HepG2 (cell line): ENCODE data around the gene NUP155. TPM values are rescaled to one million over a fixed set of nuclear protein-coding genes. Genes with fewer than 3 reads are reported as not detected.

Experiments
- ATAD3A ChIP-seq: sonication (generic); formaldehyde crosslinking; IDR thresholded peaks from 2 replicates; pipeline ENCODE4 v1.4.0; 2020; ENCODE audit warnings: missing genetic modification reagents
- MED8 ChIP-seq: sonication (generic); formaldehyde crosslinking; IDR thresholded peaks from 2 replicates; pipeline ENCODE4 v1.8.1; 2023; ENCODE audit warnings: mild to moderate bottlenecking, missing genetic modification reagents; ENCODE audit not compliant: insufficient replicate concordance
- RCOR2 ChIP-seq: IDR thresholded peaks from 2 replicates; pipeline ENCODE4 v1.6.1; 2016; ENCODE audit warnings: missing biosample characterization, missing genetic modification reagents
- STAG1 ChIP-seq: sonication (generic); formaldehyde crosslinking; IDR thresholded peaks from 2 replicates; pipeline ENCODE4 v1.4.0; 2020; ENCODE audit warnings: missing genetic modification reagents
- YEATS2 ChIP-seq: sonication (generic); formaldehyde crosslinking; IDR thresholded peaks from 2 replicates; pipeline ENCODE4 v1.4.0; 2020; ENCODE audit warnings: missing genetic modification reagents, borderline replicate concordance
- ZNF251 ChIP-seq: sonication (generic); formaldehyde crosslinking; IDR thresholded peaks from 2 replicates; pipeline ENCODE4 v1.9.0; 2021; ENCODE audit warnings: mild to moderate bottlenecking, missing genetic modification reagents
- ZNF430 ChIP-seq: sonication (generic); formaldehyde crosslinking; IDR thresholded peaks from 2 replicates; pipeline ENCODE4 v1.9.0; 2021; ENCODE audit warnings: mild to moderate bottlenecking, missing genetic modification reagents
- ZNF629 ChIP-seq: sonication (generic); formaldehyde crosslinking; conservative IDR thresholded peaks from 2 replicates; pipeline ENCODE4 v1.5.0; 2020; ENCODE audit warnings: missing genetic modification reagents
- polyA plus RNA-seq, 8 experiments: library from polyadenylated mRNA; depleted of rRNA in 3 of 8; stranded (reverse) in 7 of 8; unstranded in 1 of 8; fragments of >200 nt; fragmentation: Illumina TruSeq in 4 of 8; extraction: Trizol in 4 of 8; gene quantifications; 2 replicates each; pipeline versions ENCODE4 v1.2.1 to v1.2.3, GENCODE V29; 2011 to 2016; ENCODE audit warnings: low read depth in 4 of 8, missing spikeins in 1 of 8, mixed read lengths in 1 of 8; ENCODE audit not compliant: insufficient read depth in 1 of 8
- total RNA-seq, 5 experiments: library from RNA; depleted of rRNA; stranded (reverse); fragments of >200 nt; fragmentation: Illumina TruSeq; extraction: Trizol; gene quantifications; 2 replicates each; pipeline ENCODE4 v1.2.3, GENCODE V29; 2016; ENCODE audit warnings: low read depth in 1 of 5
- TF ChIP-seq, protein P1 (sequence below): sonication (generic); formaldehyde crosslinking; IDR thresholded peaks from 2 replicates; pipeline ENCODE4 v1.5.1; 2020; ENCODE audit warnings: missing genetic modification reagents, mild to moderate bottlenecking, borderline replicate concordance
- TF ChIP-seq, protein P2 (sequence below): IDR thresholded peaks from 2 replicates; pipeline ENCODE4 v1.6.1; 2016; ENCODE audit warnings: low read depth
- TF ChIP-seq, protein P3 (sequence below): sonication (generic); formaldehyde crosslinking; IDR thresholded peaks from 2 replicates; pipeline ENCODE4 v1.5.1; 2020; ENCODE audit warnings: missing genetic modification reagents, mild to moderate bottlenecking, borderline replicate concordance
- TF ChIP-seq, protein P4 (sequence below): sonication (generic); formaldehyde crosslinking; IDR thresholded peaks from 2 replicates; pipeline ENCODE4 v1.4.0; 2020; ENCODE audit warnings: missing genetic modification reagents
- TF ChIP-seq, protein P5 (sequence below): sonication (generic); formaldehyde crosslinking; IDR thresholded peaks from 2 replicates; pipeline ENCODE4 v1.9.0; 2021; ENCODE audit warnings: missing genetic modification reagents, borderline replicate concordance
- TF ChIP-seq, protein P6 (sequence below): sonication (generic); formaldehyde crosslinking; IDR thresholded peaks from 2 replicates; pipeline ENCODE4 v1.5.1; 2020; ENCODE audit warnings: mild to moderate bottlenecking, missing genetic modification reagents, moderate library complexity

The NUP155 gene
- total and polyA plus RNA-seq, 2 of the 13 experiments (the other 11 are each of a cell fraction or from before 2014, with no cell fraction given) = 13.0 to 57.4 TPM

DNA sequence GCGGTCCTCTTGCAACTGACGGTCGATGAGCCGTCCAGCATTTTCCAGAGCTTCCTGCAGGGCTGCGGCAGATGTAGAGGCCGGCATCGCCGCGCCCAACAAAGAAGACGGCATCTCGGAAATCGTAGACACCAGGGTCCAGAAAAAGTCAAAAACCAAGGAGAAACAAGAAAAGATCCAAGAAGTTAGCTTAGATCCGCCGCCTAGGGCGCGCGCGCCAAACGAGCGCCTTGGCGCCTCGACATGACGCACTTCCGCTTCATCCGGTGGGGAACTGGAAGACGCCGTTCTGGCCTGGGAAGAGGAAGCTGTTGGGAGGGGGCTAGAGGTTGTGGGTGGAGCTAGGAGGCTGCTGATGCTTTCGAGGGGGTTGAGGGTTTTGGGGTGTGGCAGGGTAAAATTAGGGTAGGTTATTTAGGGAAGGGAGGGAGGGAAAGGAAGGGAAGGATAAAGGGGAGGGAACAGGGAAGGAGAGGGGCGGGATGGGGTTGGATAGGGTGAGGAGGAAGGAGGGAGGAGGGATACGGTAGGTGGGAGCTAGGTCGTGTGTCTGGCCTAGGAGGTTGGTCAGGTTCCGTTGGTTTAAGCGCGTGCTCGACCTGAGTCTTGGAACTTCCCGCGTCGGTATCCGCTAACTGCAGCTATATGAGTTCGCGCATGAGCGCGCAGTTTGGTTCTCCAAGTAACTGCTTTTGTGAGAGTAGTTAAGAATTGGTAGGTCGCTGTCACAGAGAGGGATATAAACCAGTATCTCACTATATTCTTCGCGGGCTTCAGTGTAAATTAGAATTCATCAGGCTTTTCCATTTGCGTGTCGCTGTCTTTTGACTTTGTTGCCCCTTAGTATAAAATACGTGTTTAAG, at the start of gene NUP155 (continued):
- TF ChIP-seq, protein P1, sequence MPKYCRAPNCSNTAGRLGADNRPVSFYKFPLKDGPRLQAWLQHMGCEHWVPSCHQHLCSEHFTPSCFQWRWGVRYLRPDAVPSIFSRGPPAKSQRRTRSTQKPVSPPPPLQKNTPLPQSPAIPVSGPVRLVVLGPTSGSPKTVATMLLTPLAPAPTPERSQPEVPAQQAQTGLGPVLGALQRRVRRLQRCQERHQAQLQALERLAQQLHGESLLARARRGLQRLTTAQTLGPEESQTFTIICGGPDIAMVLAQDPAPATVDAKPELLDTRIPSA (CRISPR knock-in tag) = no peak; the same call in 1 of the 2 replicates
- TF ChIP-seq YEATS2 = peak; percentile 99
- TF ChIP-seq, protein P2, sequence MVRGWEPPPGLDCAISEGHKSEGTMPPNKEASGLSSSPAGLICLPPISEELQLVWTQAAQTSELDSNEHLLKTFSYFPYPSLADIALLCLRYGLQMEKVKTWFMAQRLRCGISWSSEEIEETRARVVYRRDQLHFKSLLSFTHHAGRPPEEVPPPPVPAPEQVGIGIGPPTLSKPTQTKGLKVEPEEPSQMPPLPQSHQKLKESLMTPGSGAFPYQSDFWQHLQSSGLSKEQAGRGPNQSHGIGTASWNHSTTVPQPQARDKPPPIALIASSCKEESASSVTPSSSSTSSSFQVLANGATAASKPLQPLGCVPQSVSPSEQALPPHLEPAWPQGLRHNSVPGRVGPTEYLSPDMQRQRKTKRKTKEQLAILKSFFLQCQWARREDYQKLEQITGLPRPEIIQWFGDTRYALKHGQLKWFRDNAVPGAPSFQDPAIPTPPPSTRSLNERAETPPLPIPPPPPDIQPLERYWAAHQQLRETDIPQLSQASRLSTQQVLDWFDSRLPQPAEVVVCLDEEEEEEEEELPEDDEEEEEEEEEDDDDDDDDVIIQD (CRISPR knock-in tag) = 0 out of 2 replicates have a peak, but pooled peaks have one; percentile 59
- TF ChIP-seq, protein P3, sequence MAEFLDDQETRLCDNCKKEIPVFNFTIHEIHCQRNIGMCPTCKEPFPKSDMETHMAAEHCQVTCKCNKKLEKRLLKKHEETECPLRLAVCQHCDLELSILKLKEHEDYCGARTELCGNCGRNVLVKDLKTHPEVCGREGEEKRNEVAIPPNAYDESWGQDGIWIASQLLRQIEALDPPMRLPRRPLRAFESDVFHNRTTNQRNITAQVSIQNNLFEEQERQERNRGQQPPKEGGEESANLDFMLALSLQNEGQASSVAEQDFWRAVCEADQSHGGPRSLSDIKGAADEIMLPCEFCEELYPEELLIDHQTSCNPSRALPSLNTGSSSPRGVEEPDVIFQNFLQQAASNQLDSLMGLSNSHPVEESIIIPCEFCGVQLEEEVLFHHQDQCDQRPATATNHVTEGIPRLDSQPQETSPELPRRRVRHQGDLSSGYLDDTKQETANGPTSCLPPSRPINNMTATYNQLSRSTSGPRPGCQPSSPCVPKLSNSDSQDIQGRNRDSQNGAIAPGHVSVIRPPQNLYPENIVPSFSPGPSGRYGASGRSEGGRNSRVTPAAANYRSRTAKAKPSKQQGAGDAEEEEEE (CRISPR knock-in tag) = no peak; the same call in 1 of the 2 replicates
- no peak for TF ChIP-seq RCOR2 (CRISPR knock-in tag)
- TF ChIP-seq, protein P4, sequence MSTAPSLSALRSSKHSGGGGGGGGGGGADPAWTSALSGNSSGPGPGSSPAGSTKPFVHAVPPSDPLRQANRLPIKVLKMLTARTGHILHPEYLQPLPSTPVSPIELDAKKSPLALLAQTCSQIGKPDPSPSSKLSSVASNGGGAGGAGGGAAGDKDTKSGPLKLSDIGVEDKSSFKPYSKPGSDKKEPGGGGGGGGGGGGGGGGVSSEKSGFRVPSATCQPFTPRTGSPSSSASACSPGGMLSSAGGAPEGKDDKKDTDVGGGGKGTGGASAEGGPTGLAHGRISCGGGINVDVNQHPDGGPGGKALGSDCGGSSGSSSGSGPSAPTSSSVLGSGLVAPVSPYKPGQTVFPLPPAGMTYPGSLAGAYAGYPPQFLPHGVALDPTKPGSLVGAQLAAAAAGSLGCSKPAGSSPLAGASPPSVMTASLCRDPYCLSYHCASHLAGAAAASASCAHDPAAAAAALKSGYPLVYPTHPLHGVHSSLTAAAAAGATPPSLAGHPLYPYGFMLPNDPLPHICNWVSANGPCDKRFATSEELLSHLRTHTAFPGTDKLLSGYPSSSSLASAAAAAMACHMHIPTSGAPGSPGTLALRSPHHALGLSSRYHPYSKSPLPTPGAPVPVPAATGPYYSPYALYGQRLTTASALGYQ = no peak
- TF ChIP-seq MED8 (CRISPR knock-in tag) = no peak
- TF ChIP-seq, protein P5, sequence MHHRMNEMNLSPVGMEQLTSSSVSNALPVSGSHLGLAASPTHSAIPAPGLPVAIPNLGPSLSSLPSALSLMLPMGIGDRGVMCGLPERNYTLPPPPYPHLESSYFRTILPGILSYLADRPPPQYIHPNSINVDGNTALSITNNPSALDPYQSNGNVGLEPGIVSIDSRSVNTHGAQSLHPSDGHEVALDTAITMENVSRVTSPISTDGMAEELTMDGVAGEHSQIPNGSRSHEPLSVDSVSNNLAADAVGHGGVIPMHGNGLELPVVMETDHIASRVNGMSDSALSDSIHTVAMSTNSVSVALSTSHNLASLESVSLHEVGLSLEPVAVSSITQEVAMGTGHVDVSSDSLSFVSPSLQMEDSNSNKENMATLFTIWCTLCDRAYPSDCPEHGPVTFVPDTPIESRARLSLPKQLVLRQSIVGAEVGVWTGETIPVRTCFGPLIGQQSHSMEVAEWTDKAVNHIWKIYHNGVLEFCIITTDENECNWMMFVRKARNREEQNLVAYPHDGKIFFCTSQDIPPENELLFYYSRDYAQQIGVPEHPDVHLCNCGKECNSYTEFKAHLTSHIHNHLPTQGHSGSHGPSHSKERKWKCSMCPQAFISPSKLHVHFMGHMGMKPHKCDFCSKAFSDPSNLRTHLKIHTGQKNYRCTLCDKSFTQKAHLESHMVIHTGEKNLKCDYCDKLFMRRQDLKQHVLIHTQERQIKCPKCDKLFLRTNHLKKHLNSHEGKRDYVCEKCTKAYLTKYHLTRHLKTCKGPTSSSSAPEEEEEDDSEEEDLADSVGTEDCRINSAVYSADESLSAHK (CRISPR knock-in tag) = no peak
- TF ChIP-seq ZNF251 (CRISPR knock-in tag) = no peak
- no peak for TF ChIP-seq ZNF629 (CRISPR knock-in tag)
- TF ChIP-seq ATAD3A (CRISPR knock-in tag) = no peak
- TF ChIP-seq, protein P6, sequence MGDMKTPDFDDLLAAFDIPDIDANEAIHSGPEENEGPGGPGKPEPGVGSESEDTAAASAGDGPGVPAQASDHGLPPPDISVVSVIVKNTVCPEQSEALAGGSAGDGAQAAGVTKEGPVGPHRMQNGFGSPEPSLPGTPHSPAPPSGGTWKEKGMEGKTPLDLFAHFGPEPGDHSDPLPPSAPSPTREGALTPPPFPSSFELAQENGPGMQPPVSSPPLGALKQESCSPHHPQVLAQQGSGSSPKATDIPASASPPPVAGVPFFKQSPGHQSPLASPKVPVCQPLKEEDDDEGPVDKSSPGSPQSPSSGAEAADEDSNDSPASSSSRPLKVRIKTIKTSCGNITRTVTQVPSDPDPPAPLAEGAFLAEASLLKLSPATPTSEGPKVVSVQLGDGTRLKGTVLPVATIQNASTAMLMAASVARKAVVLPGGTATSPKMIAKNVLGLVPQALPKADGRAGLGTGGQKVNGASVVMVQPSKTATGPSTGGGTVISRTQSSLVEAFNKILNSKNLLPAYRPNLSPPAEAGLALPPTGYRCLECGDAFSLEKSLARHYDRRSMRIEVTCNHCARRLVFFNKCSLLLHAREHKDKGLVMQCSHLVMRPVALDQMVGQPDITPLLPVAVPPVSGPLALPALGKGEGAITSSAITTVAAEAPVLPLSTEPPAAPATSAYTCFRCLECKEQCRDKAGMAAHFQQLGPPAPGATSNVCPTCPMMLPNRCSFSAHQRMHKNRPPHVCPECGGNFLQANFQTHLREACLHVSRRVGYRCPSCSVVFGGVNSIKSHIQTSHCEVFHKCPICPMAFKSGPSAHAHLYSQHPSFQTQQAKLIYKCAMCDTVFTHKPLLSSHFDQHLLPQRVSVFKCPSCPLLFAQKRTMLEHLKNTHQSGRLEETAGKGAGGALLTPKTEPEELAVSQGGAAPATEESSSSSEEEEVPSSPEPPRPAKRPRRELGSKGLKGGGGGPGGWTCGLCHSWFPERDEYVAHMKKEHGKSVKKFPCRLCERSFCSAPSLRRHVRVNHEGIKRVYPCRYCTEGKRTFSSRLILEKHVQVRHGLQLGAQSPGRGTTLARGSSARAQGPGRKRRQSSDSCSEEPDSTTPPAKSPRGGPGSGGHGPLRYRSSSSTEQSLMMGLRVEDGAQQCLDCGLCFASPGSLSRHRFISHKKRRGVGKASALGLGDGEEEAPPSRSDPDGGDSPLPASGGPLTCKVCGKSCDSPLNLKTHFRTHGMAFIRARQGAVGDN (CRISPR knock-in tag) = peak; percentile 89
- TF ChIP-seq ZNF430 (CRISPR knock-in tag) = no peak
- TF ChIP-seq STAG1 (CRISPR knock-in tag) = no peak
